Measurements from ENCODE around the gene ETFA.

GRCh38 chr15:76184650-76185035 is 126.6 kb downstream of the ETFA start:
- no peak for TF ChIP-seq ZFP30 (CRISPR knock-in tag; IDR thresholded peaks at IDR 0.05)
- no peak for TF ChIP-seq TOX (CRISPR knock-in tag; IDR thresholded peaks at IDR 0.05; ENCODE audit: borderline replicate concordance)
- no peak for TF ChIP-seq OSR1 (CRISPR knock-in tag; IDR thresholded peaks at IDR 0.05)
